NCI-H2227 (cell line): ENCODE results near the gene SOCS1.

ENCODE experiments used
- DNase-seq: peaks from one replicate; lab custom pipeline; 2025; ENCODE audit not compliant: unreplicated experiment; lab: John Stamatoyannopoulos, UW

SOCS1 gene

GRCh38 chr16:11208916-11209665 lies 46.9 kb downstream of the SOCS1 start:
- no peak for DNase-seq

DNA sequence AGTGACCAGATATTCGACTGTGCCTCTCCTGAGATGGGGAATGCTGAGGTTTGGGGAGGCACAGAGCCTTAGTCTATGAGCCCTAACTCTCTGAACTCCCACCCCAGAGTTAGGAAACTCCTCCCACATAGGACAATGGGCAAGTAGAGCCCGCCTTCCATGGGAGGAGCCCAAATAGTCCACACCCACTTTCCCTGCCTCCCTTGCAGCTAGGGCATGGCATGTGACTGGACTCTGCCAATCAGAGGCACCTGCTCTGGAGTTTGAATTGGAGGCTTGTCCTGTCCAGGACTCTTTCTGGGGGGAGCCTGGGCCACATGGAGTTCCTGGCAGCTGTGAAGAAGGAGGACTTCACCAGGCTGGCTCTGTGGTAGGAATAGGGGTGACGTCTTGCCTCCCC lies 48.4 kb downstream of the SOCS1 start:
- no peak for DNase-seq

- no peak for DNase-seq
Observed at GRCh38 chr16:11205754-11206581, 50.0 kb downstream of the SOCS1 start.

DNA sequence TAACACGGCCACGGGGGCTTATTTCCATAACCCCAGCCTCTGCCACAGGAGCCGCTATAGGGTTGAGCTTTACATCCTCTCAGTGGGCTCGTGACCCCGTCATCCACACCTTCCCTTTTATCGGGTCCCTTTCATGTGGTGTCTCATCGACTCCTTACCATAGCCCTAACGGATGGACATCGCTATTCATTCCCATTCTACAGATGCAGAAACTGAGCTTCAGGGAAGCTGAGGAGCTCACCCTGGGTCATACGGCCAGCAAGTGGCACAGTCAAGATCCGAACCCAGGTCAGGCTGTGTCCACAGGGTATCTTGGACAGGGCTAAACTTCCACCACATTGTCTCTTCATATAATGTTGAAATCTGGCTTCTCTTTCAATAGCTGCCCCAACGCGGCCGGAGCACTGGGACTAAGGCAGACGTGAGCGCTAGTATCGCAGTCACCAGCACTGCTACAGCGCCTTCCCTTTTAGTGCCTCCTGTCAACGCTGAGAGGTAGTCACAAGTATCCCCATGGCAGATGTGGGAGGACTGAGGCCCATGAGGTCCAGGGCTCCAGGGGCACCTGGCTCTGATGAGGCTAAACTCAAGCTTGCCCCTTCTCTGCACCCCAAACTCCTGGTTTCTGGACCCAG lies 50.8 kb downstream of the SOCS1 start:
- DNase-seq: no peak

GRCh38 chr16:11204513-11205047 lies 51.4 kb downstream of the SOCS1 start:
- no peak for DNase-seq
